NOMO-1 treated with DMSO at 0.1 percent for 48 hours (cell line): ENCODE results near the gene RASD2.
"Not testable (repeated sequence)": the region's sequence is repeated elsewhere in the genome, so short reads cannot be mapped to it uniquely, and the experiment has no call there.

Experiments
- DNase-seq: peaks from one replicate; lab custom pipeline; 2025; ENCODE audit not compliant: unreplicated experiment; lab: John Stamatoyannopoulos, UW

RASD2 gene, protein sequence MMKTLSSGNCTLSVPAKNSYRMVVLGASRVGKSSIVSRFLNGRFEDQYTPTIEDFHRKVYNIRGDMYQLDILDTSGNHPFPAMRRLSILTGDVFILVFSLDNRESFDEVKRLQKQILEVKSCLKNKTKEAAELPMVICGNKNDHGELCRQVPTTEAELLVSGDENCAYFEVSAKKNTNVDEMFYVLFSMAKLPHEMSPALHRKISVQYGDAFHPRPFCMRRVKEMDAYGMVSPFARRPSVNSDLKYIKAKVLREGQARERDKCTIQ

GRCh38 chr22:35540595-35541253 is at the start of gene RASD2:
RASD2 (plus strand) TSS chr22:35540831; CDS start chr22:35546810, 5,979 bp downstream.
- peak; percentile 74 for DNase-seq

GRCh38 chr22:35491061-35491907 is 49.3 kb upstream of the RASD2 start:
- not testable (repeated sequence) for DNase-seq

GRCh38 chr22:35491908-35492380 is 48.7 kb upstream of the RASD2 start:
- DNase-seq: no peak

- DNase-seq: no peak
Measured at GRCh38 chr22:35493074-35493473, 47.6 kb upstream of the RASD2 start.

GRCh38 chr22:35495711-35496110 is 44.9 kb upstream of the RASD2 start:
- not testable (repeated sequence) for DNase-seq

GRCh38 chr22:35496768-35497312 is 43.8 kb upstream of the RASD2 start:
- no peak for DNase-seq

DNA sequence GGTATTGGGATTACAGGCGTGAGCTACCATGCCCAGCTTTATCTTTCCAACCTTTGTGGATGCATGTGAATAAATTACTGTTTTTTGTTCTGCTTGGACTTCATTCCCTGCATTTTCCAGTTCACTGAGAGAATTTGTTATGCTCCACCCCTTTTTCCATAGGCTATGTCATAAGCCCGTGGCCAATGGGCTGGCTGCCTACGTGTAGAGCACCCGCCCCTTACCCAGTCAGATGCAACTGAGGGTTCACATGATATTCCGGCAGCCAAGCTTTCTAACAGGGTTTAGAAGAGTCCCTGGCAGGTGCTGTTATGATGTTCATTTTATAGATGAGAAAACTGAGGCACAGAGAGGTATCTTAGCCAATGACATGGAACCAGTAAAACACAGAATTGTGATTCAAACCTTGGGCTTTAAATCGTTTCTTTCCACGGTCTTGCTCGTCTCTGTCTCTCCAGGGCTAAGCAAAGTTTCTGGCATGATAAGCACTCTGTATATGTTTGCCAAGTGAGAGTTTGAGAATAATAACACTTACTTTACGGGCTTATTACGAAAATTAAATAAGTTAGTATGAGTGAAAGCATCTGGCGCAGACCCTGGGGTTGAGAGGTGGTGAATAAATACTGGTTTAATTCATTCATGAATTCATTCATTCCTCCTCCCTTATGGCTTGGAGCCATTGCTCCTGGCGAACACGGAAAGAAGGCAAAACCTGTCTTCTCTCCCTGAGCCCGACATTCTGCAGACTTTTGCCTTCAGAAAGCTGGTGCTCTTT is 42.4 kb upstream of the RASD2 start:
- no peak for DNase-seq

GRCh38 chr22:35502836-35503235 is 37.8 kb upstream of the RASD2 start:
- DNase-seq: no peak

DNA sequence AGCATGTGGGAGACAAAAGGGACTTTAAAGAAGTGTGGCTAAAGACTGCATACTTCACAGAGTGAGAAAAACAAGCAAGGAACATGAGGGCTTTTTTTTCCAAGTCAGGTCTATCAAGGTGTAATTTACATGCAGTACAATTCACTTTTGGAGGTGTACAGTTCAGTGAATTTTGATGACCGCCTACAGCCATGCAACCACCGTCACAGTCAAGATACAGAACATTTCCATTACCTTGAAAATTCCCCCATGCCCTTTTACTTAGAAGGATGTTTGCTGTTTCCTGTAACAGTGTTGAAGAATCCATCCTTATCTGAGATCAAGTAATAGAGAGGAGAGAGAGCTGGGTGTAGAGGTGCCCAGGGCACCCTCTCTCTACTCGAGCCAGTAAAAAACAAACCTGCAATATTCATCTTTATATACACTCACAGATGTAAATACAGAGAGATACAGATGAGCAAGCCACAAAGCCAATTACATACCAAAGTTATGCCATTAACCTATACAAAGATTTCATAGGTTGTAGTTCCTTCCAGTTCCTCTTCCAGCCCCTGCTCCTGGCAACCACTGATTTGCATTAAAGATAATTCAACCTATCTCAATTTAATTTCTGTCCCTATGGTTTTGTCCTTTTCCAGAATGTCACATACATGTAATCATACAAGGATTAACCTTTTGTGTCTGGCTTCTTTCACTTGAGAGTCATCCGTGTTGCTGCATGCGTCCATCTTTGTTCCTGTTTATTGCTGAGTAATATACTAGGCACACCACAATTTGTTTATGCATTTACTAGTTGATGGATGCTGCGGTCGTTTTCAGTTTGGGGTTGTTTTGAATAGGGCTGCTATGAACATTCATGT is 35.0 kb upstream of the RASD2 start:
- DNase-seq: peak; percentile 53

- no peak for DNase-seq
Measured at GRCh38 chr22:35506259-35506570, 34.4 kb upstream of the RASD2 start.

GRCh38 chr22:35507851-35508250 is 32.8 kb upstream of the RASD2 start:
- not testable (repeated sequence) for DNase-seq

- no peak for DNase-seq
Measured at GRCh38 chr22:35509451-35509850, 31.2 kb upstream of the RASD2 start.

GRCh38 chr22:35509960-35510359 is 30.7 kb upstream of the RASD2 start:
- DNase-seq: no peak

DNA sequence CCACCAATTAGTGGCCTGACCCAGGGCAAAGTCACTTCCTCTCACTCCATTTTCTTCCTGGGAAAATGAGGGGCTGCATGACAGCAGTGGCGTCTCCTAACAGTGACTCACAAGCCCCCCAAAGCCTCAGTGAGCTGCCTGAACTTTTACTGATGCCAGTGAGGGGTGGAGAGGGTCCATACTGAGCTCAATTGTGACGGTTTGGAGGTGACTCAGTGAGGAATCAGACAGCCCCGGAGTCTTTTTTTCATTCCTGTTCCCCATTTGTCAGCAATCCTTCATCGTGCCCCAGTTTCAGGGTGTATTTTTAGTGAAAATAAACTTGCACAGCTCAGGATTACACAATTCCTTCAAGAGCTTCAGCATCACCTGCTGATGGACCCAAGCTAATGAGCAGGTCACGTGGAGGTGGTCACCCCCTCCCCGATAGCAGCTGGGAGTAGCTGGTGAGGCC is 30.1 kb upstream of the RASD2 start:
- DNase-seq: peak; percentile 74

DNA sequence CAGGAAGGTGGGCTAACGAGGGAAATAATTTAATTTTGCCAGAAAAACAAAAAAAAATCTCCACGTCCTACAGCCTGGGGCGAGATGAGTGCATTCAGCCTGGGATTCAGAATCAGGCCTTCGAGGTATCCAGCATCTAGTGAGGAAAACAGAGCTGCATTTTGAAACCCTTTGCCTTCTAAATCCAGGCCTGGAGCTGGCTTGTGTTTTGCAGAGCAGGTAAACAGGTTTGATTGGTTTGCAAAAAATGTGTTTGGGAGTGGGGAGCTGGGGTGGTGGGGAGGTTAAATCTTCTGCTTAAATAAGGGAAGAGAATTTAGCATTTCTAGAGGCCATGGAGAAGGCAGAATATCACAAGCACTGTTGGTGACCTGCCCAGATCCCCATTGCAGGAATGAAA is 29.7 kb upstream of the RASD2 start:
- no peak for DNase-seq

GRCh38 chr22:35514366-35514765 is 26.3 kb upstream of the RASD2 start:
- DNase-seq: no peak

GRCh38 chr22:35515952-35516351 is 24.7 kb upstream of the RASD2 start:
- DNase-seq: not testable (repeated sequence)

GRCh38 chr22:35516723-35517122 is 23.9 kb upstream of the RASD2 start:
- no peak for DNase-seq

DNA sequence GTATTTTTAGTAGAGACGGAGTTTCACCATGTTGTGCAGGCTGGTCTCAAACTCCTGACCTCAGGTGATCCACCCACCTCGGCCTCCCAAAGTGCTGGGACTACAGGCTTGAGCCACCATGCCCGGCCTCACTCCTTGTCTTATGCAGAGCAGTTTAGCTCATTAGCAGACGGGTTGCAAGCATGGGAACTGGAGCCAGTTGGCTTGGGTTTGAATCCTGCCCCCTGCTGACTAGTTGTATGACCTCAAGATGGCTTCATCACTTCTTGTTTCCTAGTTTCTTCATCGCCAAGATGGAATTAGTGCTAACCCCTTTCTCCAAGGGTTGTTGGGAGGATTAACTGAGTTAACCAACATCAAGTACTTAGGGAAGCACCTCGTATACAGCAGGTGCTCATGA is 23.4 kb upstream of the RASD2 start:
- no peak for DNase-seq
